ENCODE measurements around the gene MBNL2.

GRCh38 chr13:97364031-97364430 is 141.9 kb downstream of the MBNL2 start:
- TF ChIP-seq CTCF (IDR thresholded peaks at IDR 0.05; ENCODE audit: insufficient read depth, low read length) (no peak), POLR2AphosphoS5 (IDR thresholded peaks at IDR 0.05; ENCODE audit: low read depth) (no peak), SPI1 (IDR thresholded peaks at IDR 0.05; ENCODE audit: borderline replicate concordance, low read depth) (no peak), GABPA (IDR thresholded peaks at IDR 0.05; ENCODE audit: low read depth) (no peak), REST (IDR thresholded peaks at IDR 0.05; ENCODE audit: insufficient replicate concordance, low read depth) (no peak)

All from HL-60 (cell line).